HCT116 (cell line): Measurements from ENCODE around the gene PSKH1.

Source experiments
- POLR2A ChIP-seq: IDR thresholded peaks from 2 replicates; pipeline ENCODE4 v1.7.0; 2011; ENCODE audit warnings: borderline replicate concordance; ENCODE audit not compliant: insufficient read depth, insufficient read length; ENCODE audit errors: extremely low read depth
- POLR2AphosphoS5 ChIP-seq: IDR thresholded peaks from 2 replicates; pipeline ENCODE4 v1.6.1; 2011; ENCODE audit warnings: mild to moderate bottlenecking, low read depth, low read length, moderate library complexity
- TF ChIP-seq, protein P1 (sequence below), 3 experiments: fragments of 200-600 bp in 1 of 3; sonication (generic) in 1 of 3; IDR thresholded peaks in 2 of 3; conservative IDR thresholded peaks in 1 of 3; 2 replicates each; pipeline ENCODE4 v1.5.1; 2012 to 2017; ENCODE audit warnings: low read depth in 2 of 3, low read length in 2 of 3, antibody characterized with exemption in 1 of 3, borderline replicate concordance in 1 of 3, control low read depth in 1 of 3, mild to moderate bottlenecking in 1 of 3, mixed read lengths in 1 of 3, mixed run types in 1 of 3, moderate library complexity in 1 of 3; ENCODE audit not compliant: insufficient read depth in 1 of 3
- TF ChIP-seq, protein P2 (sequence below): IDR thresholded peaks from 2 replicates; pipeline ENCODE4 v1.6.1; 2012; ENCODE audit warnings: low read depth

DNA sequence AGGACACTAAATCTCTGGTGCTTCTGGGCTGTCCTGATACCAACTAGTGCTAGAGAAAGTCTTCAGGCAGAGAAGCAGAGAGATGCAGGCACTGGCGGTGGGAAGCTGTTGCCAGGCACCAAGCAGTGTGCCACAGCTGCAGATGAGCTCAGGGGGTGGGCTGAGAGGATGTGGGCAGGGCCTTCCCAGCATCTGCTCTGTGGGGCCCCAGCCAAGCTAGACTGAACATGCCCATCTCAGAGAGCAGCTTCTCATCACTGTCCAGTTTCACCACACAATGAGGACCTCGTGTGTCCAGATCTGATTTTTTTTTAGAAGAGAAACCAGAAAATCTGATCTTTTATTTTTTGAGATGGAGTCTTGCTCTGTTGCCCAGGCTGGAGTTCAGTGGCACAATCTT lies 17.1 kb downstream of the PSKH1 start:
- TF ChIP-seq, protein P1, sequence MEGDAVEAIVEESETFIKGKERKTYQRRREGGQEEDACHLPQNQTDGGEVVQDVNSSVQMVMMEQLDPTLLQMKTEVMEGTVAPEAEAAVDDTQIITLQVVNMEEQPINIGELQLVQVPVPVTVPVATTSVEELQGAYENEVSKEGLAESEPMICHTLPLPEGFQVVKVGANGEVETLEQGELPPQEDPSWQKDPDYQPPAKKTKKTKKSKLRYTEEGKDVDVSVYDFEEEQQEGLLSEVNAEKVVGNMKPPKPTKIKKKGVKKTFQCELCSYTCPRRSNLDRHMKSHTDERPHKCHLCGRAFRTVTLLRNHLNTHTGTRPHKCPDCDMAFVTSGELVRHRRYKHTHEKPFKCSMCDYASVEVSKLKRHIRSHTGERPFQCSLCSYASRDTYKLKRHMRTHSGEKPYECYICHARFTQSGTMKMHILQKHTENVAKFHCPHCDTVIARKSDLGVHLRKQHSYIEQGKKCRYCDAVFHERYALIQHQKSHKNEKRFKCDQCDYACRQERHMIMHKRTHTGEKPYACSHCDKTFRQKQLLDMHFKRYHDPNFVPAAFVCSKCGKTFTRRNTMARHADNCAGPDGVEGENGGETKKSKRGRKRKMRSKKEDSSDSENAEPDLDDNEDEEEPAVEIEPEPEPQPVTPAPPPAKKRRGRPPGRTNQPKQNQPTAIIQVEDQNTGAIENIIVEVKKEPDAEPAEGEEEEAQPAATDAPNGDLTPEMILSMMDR (IDR thresholded peaks at IDR 0.05 in 2 of 3, conservative IDR thresholded peaks at IDR 0.05 in 1 of 3; ENCODE audit: borderline replicate concordance in 1 of 3, insufficient read depth in 1 of 3, low read depth in 2 of 3, low read length in 2 of 3): no peak
- TF ChIP-seq POLR2A (no peak), POLR2AphosphoS5 (no peak)
- TF ChIP-seq, protein P2, sequence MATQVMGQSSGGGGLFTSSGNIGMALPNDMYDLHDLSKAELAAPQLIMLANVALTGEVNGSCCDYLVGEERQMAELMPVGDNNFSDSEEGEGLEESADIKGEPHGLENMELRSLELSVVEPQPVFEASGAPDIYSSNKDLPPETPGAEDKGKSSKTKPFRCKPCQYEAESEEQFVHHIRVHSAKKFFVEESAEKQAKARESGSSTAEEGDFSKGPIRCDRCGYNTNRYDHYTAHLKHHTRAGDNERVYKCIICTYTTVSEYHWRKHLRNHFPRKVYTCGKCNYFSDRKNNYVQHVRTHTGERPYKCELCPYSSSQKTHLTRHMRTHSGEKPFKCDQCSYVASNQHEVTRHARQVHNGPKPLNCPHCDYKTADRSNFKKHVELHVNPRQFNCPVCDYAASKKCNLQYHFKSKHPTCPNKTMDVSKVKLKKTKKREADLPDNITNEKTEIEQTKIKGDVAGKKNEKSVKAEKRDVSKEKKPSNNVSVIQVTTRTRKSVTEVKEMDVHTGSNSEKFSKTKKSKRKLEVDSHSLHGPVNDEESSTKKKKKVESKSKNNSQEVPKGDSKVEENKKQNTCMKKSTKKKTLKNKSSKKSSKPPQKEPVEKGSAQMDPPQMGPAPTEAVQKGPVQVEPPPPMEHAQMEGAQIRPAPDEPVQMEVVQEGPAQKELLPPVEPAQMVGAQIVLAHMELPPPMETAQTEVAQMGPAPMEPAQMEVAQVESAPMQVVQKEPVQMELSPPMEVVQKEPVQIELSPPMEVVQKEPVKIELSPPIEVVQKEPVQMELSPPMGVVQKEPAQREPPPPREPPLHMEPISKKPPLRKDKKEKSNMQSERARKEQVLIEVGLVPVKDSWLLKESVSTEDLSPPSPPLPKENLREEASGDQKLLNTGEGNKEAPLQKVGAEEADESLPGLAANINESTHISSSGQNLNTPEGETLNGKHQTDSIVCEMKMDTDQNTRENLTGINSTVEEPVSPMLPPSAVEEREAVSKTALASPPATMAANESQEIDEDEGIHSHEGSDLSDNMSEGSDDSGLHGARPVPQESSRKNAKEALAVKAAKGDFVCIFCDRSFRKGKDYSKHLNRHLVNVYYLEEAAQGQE: no peak
